Heart left ventricle (tissue), 16 donors: ENCODE results near the gene SPTSSA. TPM values are rescaled to one million over a fixed set of nuclear protein-coding genes. Genes with fewer than 3 reads are reported as not detected.

Source experiments
- ATAC-seq, 4 donors: fragments of 200-7000 bp; cut with Tn5 transposase; one replicate each; pipeline ENCODE4 v1.9.1; 2020 to 2022; ENCODE audit warnings: moderate library complexity in 4 of 4, mild to moderate bottlenecking in 3 of 4, moderate number of reproducible peaks in 1 of 4
- DNase-seq, 5 donors: peaks; one replicate each; pipeline ENCODE4 v3.0.0-alpha.2; 2020
- H3K27ac ChIP-seq, 12 donors: fragments of 200-600 bp; sonication (generic) in 4 of 12; one replicate each; pipeline versions ENCODE4 v1.5.0 to v1.8.0; 2016 to 2022; ENCODE audit warnings: mild to moderate bottlenecking in 2 of 12
- H3K27me3 ChIP-seq, 9 donors: fragments of 200-600 bp; sonication (generic) in 2 of 9; one replicate each; pipeline versions ENCODE4 v1.5.1 to v1.8.0; 2016 to 2022; ENCODE audit warnings: mild to moderate bottlenecking in 3 of 9
- H3K36me3 ChIP-seq, 9 donors: fragments of 200-600 bp; sonication (generic) in 2 of 9; one replicate each; pipeline versions ENCODE4 v1.5.0 to v1.8.0; 2018 to 2022; ENCODE audit warnings: mild to moderate bottlenecking in 2 of 9
- H3K4me1 ChIP-seq, 12 donors: fragments of 200-600 bp; sonication (generic) in 4 of 12; one replicate each; pipeline versions ENCODE4 v1.5.0 to v1.8.0; 2016 to 2022; ENCODE audit warnings: mild to moderate bottlenecking in 3 of 12
- H3K4me3 ChIP-seq, 12 donors: fragments of 200-600 bp; sonication (generic) in 4 of 12; one replicate each; pipeline versions ENCODE4 v1.5.0 to v1.8.0; 2017 to 2022; ENCODE audit warnings: mild to moderate bottlenecking in 9 of 12, moderate library complexity in 4 of 12
- H3K9me3 ChIP-seq, 12 donors: fragments of 200-600 bp; sonication (generic) in 4 of 12; one replicate each; pipeline versions ENCODE4 v1.5.0 to v1.8.0; 2016 to 2022; ENCODE audit warnings: mild to moderate bottlenecking in 1 of 12
- POLR2A ChIP-seq, 2 donors: fragments of 450-650 bp; IDR thresholded peaks; one replicate each; pipeline ENCODE4 v1.6.1; 2017; ENCODE audit warnings: antibody characterized with exemption in 2 of 2, mild to moderate bottlenecking in 2 of 2, moderate library complexity in 2 of 2
- WGBS, 4 donors: extraction: QIAGEN DNeasy Blood & Tissue Kit in 2 of 4; methylation state at CpG; one replicate each; pipeline versions ENCODE4 v1.1.5 to v1.1.7; 2013 to 2018; 5-methylcytosine and 5-hydroxymethylcytosine counted together
- intact Hi-C, 10 donors: fragments of 100-400 bp; cut with DNase I; formaldehyde crosslinking; loops; one replicate each; pipeline versions ENCODE4 v1.11.1 to v1.14.2; 2022
- polyA plus RNA-seq, 2 donors: library from polyadenylated mRNA; stranded (reverse); fragments of 200-250 nt; gene quantifications; one replicate each; pipeline ENCODE4 v1.2.3, GENCODE V29; 2013
- total RNA-seq, 9 donors: library from RNA; depleted of rRNA in 2 of 9; stranded (reverse); fragments of >200 nt in 2 of 9; fragmentation: NEBNext Ultra II Directional in 3 of 9; extraction: Animal tissue kit (Norgen Biotek cat#: 25700) in 3 of 9; gene quantifications; one replicate each; pipeline versions ENCODE4 v1.1.0 to v1.2.4, GENCODE V29; 2016 to 2023
- TF ChIP-seq, protein P1 (sequence below), 12 donors: fragments of 200-600 bp; sonication (generic) in 4 of 12; IDR thresholded peaks; one replicate each; pipeline versions ENCODE4 v1.5.0 to v1.8.0; 2018 to 2022; ENCODE audit warnings: antibody characterized with exemption in 12 of 12, mild to moderate bottlenecking in 5 of 12
- donor health status: ischemic (EF 13 %, LVEDD 7.1; RV severe dilation, severe dysfunction).
- donor health status: healthy with polysubstance abuse.
- donor health status: DM: no; HTN: yes; CAD: no.
- donor health status: DM: no; HTN: no; CAD: no.
- donor health status: ischemic (EF 25% LVEDD 6.9; RV normal size, moderate dysfunction).
- donor health status: ischemic (EF 25% LVEDD 5.7; RV mildly dilated, moderate dysfunction).
- donor health status: healthy.
- donor health status: DM: yes; HTN: yes; CAD: no.
- donor health status: ischemic (EF 35%, LVEDD 5.7; RV mildly dilated, moderate dysfunction).
- donor health status: nonischemic (EF 11% LVEDD 7.7; RV severe dilation, severe dysfunction).
- donor health status: DM: yes; HTN: yes; CAD: no.
- donor health status: PGD.
- donor health status: ischemic (EF 29% LVEDD 5.4; RV normal size, mild dysfunction).
- donor health status: nonischemic (EF 23%, LVEDD 6.1; RV moderate dilation, normal function).

Gene SPTSSA
- total and polyA plus RNA-seq, 11 donors, result 8.3 to 24.9 (median 12.5) TPM

- intact Hi-C loops, result no loop called here
- H3K4me3 ChIP-seq, result no peak overlapping the region
- DNase-seq, result no peak
- no peaks in the 10 kb centered on the region for H3K36me3 ChIP-seq
- H3K27me3 ChIP-seq, result no peaks in the 10 kb centered on the region
- peaks cover 0 to 25% (median 12%) of the 10 kb centered on the region in 12 donors for H3K9me3 ChIP-seq
- H3K4me1 ChIP-seq, result no peaks in the 10 kb centered on the region
- TF ChIP-seq POLR2A (IDR thresholded peaks at IDR 0.05), result no peak
- TF ChIP-seq, protein P1, sequence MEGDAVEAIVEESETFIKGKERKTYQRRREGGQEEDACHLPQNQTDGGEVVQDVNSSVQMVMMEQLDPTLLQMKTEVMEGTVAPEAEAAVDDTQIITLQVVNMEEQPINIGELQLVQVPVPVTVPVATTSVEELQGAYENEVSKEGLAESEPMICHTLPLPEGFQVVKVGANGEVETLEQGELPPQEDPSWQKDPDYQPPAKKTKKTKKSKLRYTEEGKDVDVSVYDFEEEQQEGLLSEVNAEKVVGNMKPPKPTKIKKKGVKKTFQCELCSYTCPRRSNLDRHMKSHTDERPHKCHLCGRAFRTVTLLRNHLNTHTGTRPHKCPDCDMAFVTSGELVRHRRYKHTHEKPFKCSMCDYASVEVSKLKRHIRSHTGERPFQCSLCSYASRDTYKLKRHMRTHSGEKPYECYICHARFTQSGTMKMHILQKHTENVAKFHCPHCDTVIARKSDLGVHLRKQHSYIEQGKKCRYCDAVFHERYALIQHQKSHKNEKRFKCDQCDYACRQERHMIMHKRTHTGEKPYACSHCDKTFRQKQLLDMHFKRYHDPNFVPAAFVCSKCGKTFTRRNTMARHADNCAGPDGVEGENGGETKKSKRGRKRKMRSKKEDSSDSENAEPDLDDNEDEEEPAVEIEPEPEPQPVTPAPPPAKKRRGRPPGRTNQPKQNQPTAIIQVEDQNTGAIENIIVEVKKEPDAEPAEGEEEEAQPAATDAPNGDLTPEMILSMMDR (IDR thresholded peaks at IDR 0.05), result no peak
- 71 to 88% (median 77%) methylated on average over 6 of the region's 6 CpGs for WGBS, 4 donors
- ATAC-seq, result no peak
- no peak overlapping the region for H3K27ac ChIP-seq
Measured at GRCh38 chr14:34420547-34421150, 41.4 kb downstream of the SPTSSA start.

DNA sequence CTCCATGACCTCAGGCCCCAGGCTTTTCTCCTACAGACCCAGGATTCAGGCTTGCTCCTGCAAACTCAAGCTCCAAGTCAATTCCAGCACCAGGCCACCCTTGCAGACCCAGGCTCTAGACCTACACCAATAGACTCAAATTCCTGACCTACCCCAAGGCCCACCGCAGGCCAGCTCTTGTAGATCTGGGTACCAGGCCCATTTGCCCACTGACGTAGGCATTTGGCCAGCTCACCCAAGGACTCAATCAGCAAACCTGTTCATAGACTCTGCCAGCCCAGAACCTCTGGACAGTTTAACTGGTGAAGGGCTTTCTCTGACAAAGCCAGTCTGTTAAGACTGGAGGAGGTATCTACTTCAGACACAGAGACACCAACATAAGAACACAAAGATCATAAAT lies 52.3 kb downstream of the SPTSSA start:
- H3K9me3 ChIP-seq, result peaks cover 0 to 38% (median 12%) of the 10 kb centered on the region in 12 donors
- H3K27ac ChIP-seq, result no peak overlapping the region
- DNase-seq (no peak), ATAC-seq (no peak)
- intact Hi-C loops, result no loop called here
- TF ChIP-seq POLR2A (IDR thresholded peaks at IDR 0.05), result no peak
- TF ChIP-seq, protein P1 (IDR thresholded peaks at IDR 0.05), result no peak
- 85 to 95% (median 88%) methylated on average over 2 of the region's 2 CpGs for WGBS, 4 donors
- H3K4me1 ChIP-seq, result no peaks in the 10 kb centered on the region
- H3K36me3 ChIP-seq, result no peaks in the 10 kb centered on the region
- no peaks in the 10 kb centered on the region for H3K27me3 ChIP-seq
- H3K4me3 ChIP-seq, result no peak overlapping the region

- DNase-seq (no peak), ATAC-seq (no peak)
- Histone ChIP-seq H3K4me1 (no peaks in the 10 kb centered on the region), H3K36me3 (no peaks in the 10 kb centered on the region), H3K27ac (no peak overlapping the region), H3K4me3 (no peak overlapping the region), H3K9me3 (peaks cover 0 to 35% (median 12%) of the 10 kb centered on the region in 12 donors), H3K27me3 (no peaks in the 10 kb centered on the region)
- intact Hi-C loops, result no loop called here
- TF ChIP-seq, protein P1 (IDR thresholded peaks at IDR 0.05), result no peak
- TF ChIP-seq POLR2A (IDR thresholded peaks at IDR 0.05), result no peak
- 91 to 94% (median 93%) methylated on average over 1 of the region's 1 CpG for WGBS, 4 donors
Measured at GRCh38 chr14:34407951-34408350, 54.1 kb downstream of the SPTSSA start.

GRCh38 chr14:34404416-34404815 lies 57.6 kb downstream of the SPTSSA start:
- intact Hi-C loops, result no loop called here
- TF ChIP-seq POLR2A (IDR thresholded peaks at IDR 0.05), result no peak
- Histone ChIP-seq H3K4me1 (no peaks in the 10 kb centered on the region), H3K36me3 (no peaks in the 10 kb centered on the region), H3K27ac (no peak overlapping the region), H3K9me3 (peaks cover 0 to 19% (median 0%) of the 10 kb centered on the region in 12 donors), H3K4me3 (no peak overlapping the region), H3K27me3 (no peaks in the 10 kb centered on the region)
- no peak for ATAC-seq
- no peak for DNase-seq
- WGBS, 4 donors, result 42 to 56% (median 46%) methylated on average over 2 of the region's 2 CpGs

- no peak for ATAC-seq
- Histone ChIP-seq H3K4me1 (no peaks in the 10 kb centered on the region), H3K27me3 (no peaks in the 10 kb centered on the region), H3K4me3 (no peak overlapping the region), H3K9me3 (peaks cover 0 to 12% (median 0%) of the 10 kb centered on the region in 12 donors), H3K27ac (no peak overlapping the region), H3K36me3 (no peaks in the 10 kb centered on the region)
- no peak for TF ChIP-seq POLR2A (IDR thresholded peaks at IDR 0.05)
- TF ChIP-seq, protein P1 (IDR thresholded peaks at IDR 0.05), result no peak
- intact Hi-C loops, result no loop called here
- WGBS, 4 donors, result 59 to 71% (median 65%) methylated on average over 5 of the region's 5 CpGs
- no peak for DNase-seq
Measured at GRCh38 chr14:34403646-34404045, 58.4 kb downstream of the SPTSSA start.
